Cardiac fibroblast (primary cell): ENCODE measurements around the gene LPO.

ENCODE experiments used
- DNase-seq, 2 donors: peaks; one replicate each; pipeline versions ENCODE4 v3.0.0 to v3.0.0-alpha.2; 2010; ENCODE audit warnings: low read depth in 2 of 2
- H3K4me3 ChIP-seq, 2 donors: replicated peaks in 1 of 2; 1 replicate in 1 of 2; 2 replicates in 1 of 2; pipeline ENCODE4 v1.5.1; 2011; ENCODE audit warnings: low read depth in 2 of 2, low read length in 2 of 2, mild to moderate bottlenecking in 2 of 2, moderate library complexity in 1 of 2
- CTCF ChIP-seq: IDR thresholded peaks from one replicate; pipeline ENCODE4 v1.5.1; 2011; ENCODE audit warnings: low read depth, mild to moderate bottlenecking, low read length, inconsistent platforms

The LPO gene

GRCh38 chr17:58317421-58318064 lies 79.2 kb downstream of the LPO start:
- DNase-seq: peak; percentile 62 to 63
- peak; percentile 87 for TF ChIP-seq CTCF
- H3K4me3 ChIP-seq: no peak overlapping the region

GRCh38 chr17:58318065-58318481 lies 79.7 kb downstream of the LPO start:
- no peak for DNase-seq
- TF ChIP-seq CTCF: no peak
- H3K4me3 ChIP-seq: no peak overlapping the region
